DMS79 (cell line): ENCODE results near the gene KREMEN1.

Experiments used
- DNase-seq: peaks from one replicate; lab custom pipeline; 2025; lab: John Stamatoyannopoulos, UW

KREMEN1 gene

GRCh38 chr22:29207562-29208501 is 135.0 kb downstream of the KREMEN1 start:
- DNase-seq: no peak

- DNase-seq: no peak
Observed at GRCh38 chr22:29208502-29208862, 135.6 kb downstream of the KREMEN1 start.

- DNase-seq: no peak
Observed at GRCh38 chr22:29208879-29209623, 136.2 kb downstream of the KREMEN1 start.

- DNase-seq: no peak
Observed at GRCh38 chr22:29209624-29209929, 136.7 kb downstream of the KREMEN1 start.

GRCh38 chr22:29211066-29211465 is 138.2 kb downstream of the KREMEN1 start:
- DNase-seq: no peak

- no peak for DNase-seq
Observed at GRCh38 chr22:29211466-29211865, 138.6 kb downstream of the KREMEN1 start.

- no peak for DNase-seq
Observed at GRCh38 chr22:29212743-29213142, 139.9 kb downstream of the KREMEN1 start.

GRCh38 chr22:29213493-29213892 is 140.7 kb downstream of the KREMEN1 start:
- DNase-seq: no peak

- DNase-seq: no peak
Observed at GRCh38 chr22:29214232-29214631, 141.4 kb downstream of the KREMEN1 start.

- no peak for DNase-seq
Observed at GRCh38 chr22:29215012-29215860, 142.4 kb downstream of the KREMEN1 start.

- DNase-seq: no peak
Observed at GRCh38 chr22:29216011-29216872, 143.4 kb downstream of the KREMEN1 start.

- no peak for DNase-seq
Observed at GRCh38 chr22:29216873-29217666, 144.2 kb downstream of the KREMEN1 start.
